DMS53 treated with DMSO at 0.1 percent for 48 hours (cell line): Measurements from ENCODE around the gene RGMA.
"Not testable (repeated sequence)": the region's sequence is repeated elsewhere in the genome, so short reads cannot be mapped to it uniquely, and the experiment has no call there.

Experiments used
- DNase-seq: peaks from one replicate; lab custom pipeline; 2025; ENCODE audit not compliant: unreplicated experiment; lab: John Stamatoyannopoulos, UW

RGMA gene

GRCh38 chr15:93049233-93049632 lies 39.8 kb downstream of the RGMA start:
- no peak for DNase-seq

GRCh38 chr15:93048759-93049161 lies 40.3 kb downstream of the RGMA start:
- no peak for DNase-seq

GRCh38 chr15:93048426-93048721 lies 40.6 kb downstream of the RGMA start:
- no peak for DNase-seq

GRCh38 chr15:93047621-93048425 lies 41.2 kb downstream of the RGMA start:
- no peak for DNase-seq

- DNase-seq: no peak
Measured at GRCh38 chr15:93046721-93047120, 42.3 kb downstream of the RGMA start.

GRCh38 chr15:93046120-93046519 lies 42.9 kb downstream of the RGMA start:
- no peak for DNase-seq

GRCh38 chr15:93045191-93045785 lies 43.7 kb downstream of the RGMA start:
- DNase-seq: no peak

GRCh38 chr15:93044301-93045190 lies 44.5 kb downstream of the RGMA start:
- no peak for DNase-seq

GRCh38 chr15:93043621-93044300 lies 45.2 kb downstream of the RGMA start:
- no peak for DNase-seq

GRCh38 chr15:93042691-93043378 lies 46.2 kb downstream of the RGMA start:
- no peak for DNase-seq

- DNase-seq: no peak
Measured at GRCh38 chr15:93042211-93042610, 46.8 kb downstream of the RGMA start.

GRCh38 chr15:93041159-93041547 lies 47.9 kb downstream of the RGMA start:
- DNase-seq: no peak

- DNase-seq: no peak
Measured at GRCh38 chr15:93040288-93041158, 48.5 kb downstream of the RGMA start.

- DNase-seq: not testable (repeated sequence)
Measured at GRCh38 chr15:93039562-93040287, 49.3 kb downstream of the RGMA start.

- no peak for DNase-seq
Measured at GRCh38 chr15:93037820-93038705, 50.9 kb downstream of the RGMA start.

- no peak for DNase-seq
Measured at GRCh38 chr15:93036951-93037819, 51.8 kb downstream of the RGMA start.
